SK-MEL-5 (cell line): ENCODE measurements around the gene ZNF558. TPM values are rescaled to one million over a fixed set of nuclear protein-coding genes. Genes with fewer than 3 reads are reported as not detected.

ENCODE experiments used
- DNase-seq: peaks from one replicate; pipeline ENCODE4 v3.0.0-alpha.2; 2016; ENCODE audit warnings: low read depth, low spot score
- in situ Hi-C: cut with HindIII; loops from 2 replicates; pipeline ENCODE4 v1.10.0; 2016; ENCODE audit warnings: low sequenced_read_pairs, high pct_unique_total_duplicates, low pct_unique_long_range_greater_than_20kb
- polyA plus RNA-seq, 2 experiments: library from polyadenylated mRNA; depleted of rRNA; stranded (reverse); fragments of >200 nt; gene quantifications; 2 replicates each; pipeline ENCODE4 v1.2.3, GENCODE V29; 2015
- total RNA-seq: library from RNA; depleted of rRNA; stranded (reverse); fragments of >200 nt; shearing (Covaris generic); gene quantifications from 2 replicates; pipeline ENCODE4 v1.2.3, GENCODE V29; 2014; rRNA removed

The ZNF558 gene
- 21.4 and 24.8 TPM in 2 replicates for total RNA-seq
- 8.6 and 17.0 TPM in 2 replicates for polyA plus RNA-seq (2015; cell fraction: cytosol; rRNA removed)
- 204 and 205 TPM in 2 replicates for polyA plus RNA-seq (2015; cell fraction: nucleus; rRNA removed)

DNA sequence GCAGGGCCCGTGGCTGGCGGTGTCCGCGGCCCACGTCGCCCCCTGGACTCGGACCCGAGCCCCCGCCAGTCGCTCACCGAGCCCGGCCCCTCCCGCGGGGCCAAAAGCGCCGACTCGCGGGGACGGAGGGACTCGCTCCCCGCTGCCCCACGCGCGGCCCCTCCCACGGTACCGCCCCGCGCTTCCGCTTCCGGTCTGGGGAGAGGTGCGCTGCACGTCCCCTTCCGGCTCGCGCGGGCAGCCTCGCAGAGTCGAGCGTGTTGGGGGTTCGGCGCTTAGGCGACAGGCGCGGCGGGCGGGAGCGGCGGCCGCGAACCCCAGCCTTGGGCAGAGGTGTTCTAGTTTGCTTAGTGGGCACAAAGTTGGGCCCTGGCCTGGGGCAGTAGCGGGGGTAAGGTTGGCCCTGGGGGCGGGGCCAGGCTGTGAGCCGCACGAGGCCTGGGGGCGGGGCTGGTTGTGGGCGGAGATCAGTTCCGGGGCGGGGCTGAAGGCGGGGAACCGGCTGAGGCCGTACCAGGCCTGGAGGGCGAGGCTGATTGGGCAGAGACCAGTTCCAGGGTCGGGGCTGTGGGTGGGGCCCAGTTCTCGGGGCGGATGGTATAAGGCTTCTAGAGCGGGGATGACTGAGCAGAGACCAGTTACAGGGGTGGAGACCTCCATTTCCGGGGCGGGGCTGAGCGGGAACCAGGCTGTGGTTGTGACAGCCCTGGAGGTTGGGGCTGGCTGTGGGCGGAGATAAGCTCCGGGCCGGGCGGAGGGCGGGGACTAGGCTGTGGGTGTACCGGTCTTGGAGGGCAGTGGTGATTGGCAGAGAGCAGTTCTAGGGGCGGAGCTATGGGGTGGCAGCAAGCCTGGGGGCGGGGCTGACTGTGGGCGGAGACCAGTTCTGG, at the start of gene ZNF558, which contains the start of gene MBD3L1:
TSS of gene ZNF558 (minus strand) at position 173 of the 890 bp plus-strand sequence. CDS start 9,645 bp downstream, outside the sequence.
TSS of gene MBD3L1 (plus strand) at position 246 of the 890 bp plus-strand sequence. CDS start 10,302 bp downstream, outside the sequence.
- in situ Hi-C loops: no loop called here
- DNase-seq: peak; percentile 93

DNA sequence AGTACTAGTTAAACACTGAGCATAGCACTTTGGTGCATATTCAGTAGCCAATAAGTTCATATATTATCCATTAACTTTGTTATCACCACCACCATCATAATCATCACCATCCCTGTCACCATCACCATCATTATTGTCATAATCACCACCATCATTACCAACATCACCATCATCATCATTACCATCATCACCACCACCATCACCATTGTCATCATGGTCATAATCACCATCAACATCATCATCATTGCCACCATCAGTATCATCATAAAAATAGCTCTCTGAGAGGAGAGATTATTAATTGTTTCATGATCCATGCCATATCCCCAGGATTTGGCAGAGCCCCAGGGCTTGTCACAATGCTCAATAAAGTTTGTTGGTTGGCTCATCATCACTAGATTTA, 49.4 kb upstream of the ZNF558 start:
- in situ Hi-C loops: no loop called here
- no peak for DNase-seq

DNA sequence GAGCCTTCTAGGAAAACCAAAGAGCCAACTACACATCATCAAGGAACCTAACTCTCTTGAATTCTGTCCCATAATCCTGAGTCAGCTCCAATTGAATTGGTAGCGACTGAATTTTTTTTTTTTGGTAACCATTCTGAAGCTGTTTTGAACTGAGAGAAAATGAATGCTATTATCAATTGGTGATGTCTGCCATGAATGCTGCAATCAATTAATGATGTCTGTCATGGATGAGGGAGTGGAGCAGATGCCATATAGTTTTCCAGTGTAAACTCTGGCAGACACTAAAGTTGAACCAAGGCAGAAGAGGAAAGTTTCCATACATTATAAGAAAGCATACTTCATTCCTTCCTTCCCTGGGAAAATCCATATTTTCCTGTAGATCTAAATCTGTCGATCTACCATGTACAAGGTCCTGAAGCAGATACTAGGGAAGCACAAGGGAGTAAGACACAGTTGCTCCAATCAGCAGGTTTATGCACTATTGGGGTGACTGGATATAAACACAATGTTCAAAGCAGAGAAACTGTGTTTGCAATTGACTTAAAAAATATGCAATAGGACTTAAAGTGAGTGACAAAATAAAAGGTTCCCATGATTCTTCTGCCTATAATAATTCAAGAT, 48.9 kb upstream of the ZNF558 start:
- DNase-seq: no peak
- in situ Hi-C loops: no loop called here

DNA sequence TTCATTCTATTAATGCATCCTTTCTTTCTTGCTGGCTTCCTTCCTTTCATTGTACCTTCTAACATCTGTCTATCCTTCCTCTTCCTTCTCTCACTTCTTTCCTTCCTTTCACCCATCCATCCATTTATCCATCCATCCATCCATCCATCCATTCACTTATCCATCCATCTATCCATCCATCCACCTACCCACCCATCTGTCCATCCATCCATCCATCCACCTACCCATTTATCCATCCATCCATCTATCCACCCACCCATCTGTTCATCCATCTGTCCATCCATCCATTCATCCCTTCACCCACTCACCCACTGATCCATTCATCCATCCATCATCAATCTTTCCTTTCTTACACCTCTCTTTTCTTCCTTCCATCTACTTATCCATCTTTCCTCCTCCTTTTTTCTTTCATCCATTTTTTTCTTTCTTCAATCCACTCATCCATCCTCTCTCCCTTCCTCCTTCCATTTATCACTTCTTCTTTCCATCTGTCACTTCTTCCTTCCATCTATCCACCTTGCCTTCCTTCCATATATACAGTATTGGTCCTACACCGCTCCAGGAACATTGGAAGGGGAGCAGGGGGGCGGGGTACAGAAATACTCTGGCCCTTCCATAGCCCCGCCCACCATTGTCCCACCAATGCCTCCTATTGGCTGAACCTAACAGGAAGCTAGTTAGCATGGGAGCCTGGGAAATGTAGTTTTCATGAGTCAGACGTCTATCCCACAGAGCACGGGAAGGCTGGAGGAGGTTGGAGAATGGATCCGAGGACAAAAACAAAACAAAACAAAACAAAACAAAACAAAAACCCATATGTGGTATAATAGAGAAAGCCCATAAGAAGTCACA, 46.0 kb upstream of the ZNF558 start:
- peak; percentile 23 for DNase-seq

DNA sequence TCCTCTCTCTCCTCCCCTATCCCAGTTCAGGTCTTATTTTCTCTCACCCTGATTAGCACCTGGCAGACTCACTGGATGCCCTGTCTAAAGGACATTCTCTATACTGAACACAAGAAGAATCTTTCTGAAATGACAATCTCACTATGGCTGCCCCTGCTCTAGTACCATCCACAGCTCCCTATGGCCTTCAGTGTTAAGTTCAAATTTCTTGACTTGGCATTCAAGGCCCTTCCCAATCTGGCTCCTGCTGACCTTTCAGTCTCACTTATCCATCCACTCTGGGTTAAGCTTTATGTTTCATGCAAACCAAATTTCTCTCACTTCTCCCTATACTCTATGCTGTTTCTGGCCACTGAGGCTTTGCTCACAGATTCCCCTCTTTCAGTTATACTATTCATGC, 34.2 kb upstream of the ZNF558 start:
- in situ Hi-C loops: no loop called here
- no peak for DNase-seq

More for the DNA sequence above, 46.0 kb upstream of the ZNF558 start:
- in situ Hi-C loops: no loop called here

DNA sequence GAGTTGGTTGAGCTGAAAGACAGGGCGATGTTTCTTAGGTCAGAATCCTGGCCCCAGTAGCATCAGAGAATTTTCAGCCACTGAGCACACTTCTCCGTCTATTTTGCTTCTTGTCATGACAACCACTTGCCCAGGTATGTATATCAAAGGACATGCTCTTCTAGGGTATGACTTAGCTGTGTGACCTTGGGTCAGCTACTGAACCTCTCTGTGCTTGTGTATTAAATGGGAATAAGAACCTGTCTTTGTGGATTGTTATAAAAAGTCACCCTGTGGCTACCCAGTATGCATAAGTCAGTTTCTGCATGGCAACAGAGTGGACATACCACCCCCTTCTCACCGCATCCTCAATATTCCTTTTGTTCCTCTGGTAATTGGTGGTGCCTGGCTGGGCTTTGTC, 26.2 kb upstream of the ZNF558 start:
- DNase-seq: no peak
- in situ Hi-C loops: no loop called here

DNA sequence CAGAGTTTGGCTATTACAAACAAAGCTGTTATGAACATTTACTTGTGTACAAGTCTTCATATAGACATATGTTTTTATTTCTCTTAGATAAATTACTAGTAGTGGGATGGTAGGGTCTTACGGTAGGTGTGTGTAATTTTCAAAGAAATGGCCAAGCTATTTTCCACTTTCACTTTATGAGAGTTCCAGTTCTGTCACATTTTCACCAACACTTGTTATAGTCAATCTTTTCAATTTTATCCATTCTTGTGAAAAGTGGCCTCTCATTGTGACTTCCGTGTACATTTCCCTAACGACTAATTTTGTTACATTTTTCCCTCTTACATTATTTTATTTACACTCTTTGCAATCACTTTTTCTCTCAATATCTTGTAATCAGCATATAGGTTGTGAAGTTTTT, 18.4 kb upstream of the ZNF558 start:
- in situ Hi-C loops: no loop called here
- no peak for DNase-seq

DNA sequence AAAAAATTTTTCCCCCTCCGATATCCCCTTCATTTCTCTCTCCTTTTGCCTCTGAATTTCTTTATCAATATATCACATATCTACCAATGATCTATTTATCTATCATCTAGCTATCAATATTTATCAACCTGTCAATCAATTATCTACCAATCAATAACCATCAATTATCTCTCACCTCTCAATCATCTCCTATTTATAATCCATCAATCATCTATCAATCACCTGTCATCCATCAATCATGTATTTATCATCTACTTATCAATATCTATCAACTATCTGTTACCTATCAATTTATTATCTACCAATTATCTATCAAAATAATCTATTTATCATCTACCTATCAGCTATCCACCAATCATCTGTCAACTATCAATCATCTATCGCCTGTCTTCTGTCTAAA, 17.1 kb upstream of the ZNF558 start:
- in situ Hi-C loops: no loop called here
- no peak for DNase-seq

DNA sequence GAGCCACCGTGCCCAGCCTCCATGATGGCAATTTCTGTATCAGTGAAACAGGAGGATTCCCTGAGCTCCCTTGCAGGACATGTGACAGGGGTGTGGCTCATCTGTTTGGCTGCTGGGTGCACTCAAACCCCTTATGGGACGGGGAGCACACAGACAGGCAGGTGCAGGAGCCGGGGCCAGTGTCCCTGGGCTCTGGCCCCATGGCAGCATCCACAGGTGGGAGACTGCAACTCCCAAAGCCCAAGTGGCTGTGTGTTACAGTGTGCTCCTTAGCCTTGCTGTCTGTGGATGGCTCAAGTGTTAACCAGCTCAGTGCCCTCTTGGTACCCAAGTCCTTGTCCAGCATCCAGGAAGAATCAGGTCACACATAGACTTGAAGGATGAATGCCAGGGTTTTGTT, 14.7 kb upstream of the ZNF558 start:
- in situ Hi-C loops: no loop called here
- no peak for DNase-seq

DNA sequence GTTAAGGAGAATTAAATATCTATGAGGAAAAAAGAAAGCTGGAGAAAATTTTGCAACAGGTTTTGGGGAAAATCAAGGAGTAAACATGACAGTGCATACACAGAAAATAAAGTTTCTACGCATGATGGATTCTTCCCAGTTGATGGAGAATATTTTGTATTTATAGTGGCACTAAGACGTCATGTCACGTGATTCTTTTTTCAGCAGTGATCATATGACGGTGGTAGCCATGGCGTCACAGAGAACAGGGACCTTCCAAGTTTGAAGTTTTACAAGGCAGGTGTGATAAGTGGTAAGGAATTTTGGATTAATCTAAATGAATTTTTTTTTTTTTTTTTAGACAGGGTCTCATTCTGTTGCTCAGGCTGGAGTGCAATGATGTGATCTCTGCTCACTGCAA, 8.6 kb upstream of the ZNF558 start:
- in situ Hi-C loops: no loop called here
- no peak for DNase-seq

DNA sequence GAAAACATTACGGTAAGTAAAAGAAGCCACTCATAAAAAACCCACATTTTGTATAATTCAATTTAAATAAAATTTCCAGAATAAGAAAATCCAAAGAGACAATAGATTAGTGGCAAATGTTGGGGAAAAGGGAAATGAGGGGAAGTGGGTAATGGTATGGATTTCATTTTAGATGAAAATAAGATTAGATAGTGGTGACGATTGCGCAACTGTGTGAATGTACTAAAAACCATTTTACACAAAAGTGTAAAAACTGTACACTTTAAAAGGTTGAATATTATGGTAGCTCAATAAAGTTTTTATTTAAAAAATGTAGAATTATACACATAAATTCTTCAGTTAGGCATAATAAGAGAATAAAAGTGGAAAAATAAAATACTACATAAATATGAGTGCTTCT, 3.8 kb upstream of the ZNF558 start:
- no peak for DNase-seq
- in situ Hi-C loops: no loop called here

DNA sequence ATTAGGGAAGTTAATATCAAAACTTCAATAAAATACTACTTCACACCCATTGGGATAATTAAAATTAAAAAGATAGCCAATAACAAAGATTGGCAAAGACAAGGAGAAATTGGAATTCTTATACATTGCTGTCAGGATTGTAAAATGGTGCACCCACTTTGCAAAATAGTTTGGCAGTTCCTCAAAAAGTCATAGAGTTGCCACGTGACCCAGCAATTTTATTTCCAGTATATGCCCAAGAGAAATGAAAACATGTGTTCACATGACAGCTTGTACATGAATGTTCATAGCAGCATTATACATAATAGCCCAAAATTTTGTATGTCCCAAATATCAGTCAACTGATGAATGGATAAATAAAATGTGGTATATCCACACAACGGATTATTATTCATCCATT, 3.3 kb upstream of the ZNF558 start:
- in situ Hi-C loops: no loop called here
- no peak for DNase-seq

DNA sequence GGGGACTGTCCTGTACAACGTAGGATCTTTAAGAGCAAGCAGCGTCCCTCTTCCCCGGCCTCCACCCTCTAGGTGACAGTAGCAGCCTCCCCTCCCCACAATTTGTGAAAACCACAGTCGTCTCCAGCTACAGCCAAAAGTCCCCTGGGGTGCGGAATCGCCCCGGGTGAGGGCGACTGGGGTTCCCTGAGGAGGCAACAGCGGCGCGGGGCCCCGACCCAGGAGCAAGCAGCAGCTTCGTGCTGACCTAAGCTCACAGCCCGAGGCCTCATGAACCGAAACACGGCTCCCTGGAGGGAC, 322 bp downstream of the ZNF558 start:
- DNase-seq: no peak
- in situ Hi-C loops: no loop called here

DNA sequence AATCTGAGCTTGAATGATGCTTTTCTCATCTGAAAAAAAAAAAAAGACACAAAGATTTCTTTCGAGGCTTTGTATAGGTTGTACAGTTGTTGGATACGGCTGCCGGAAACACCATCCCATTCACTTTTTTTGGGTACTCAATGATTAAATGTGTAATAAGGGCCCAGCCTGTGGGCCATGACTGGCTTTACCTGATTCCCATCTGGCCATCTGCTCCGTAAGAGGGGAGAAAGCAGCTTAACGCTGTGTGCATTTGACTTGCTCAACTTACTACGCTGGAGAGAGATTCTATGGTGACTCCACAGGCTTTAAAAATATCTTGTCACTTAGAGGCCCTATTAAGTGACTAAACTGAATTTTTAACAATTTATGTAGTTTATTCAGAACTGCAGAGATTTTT, 731 bp downstream of the ZNF558 start:
- DNase-seq: no peak
- in situ Hi-C loops: no loop called here

DNA sequence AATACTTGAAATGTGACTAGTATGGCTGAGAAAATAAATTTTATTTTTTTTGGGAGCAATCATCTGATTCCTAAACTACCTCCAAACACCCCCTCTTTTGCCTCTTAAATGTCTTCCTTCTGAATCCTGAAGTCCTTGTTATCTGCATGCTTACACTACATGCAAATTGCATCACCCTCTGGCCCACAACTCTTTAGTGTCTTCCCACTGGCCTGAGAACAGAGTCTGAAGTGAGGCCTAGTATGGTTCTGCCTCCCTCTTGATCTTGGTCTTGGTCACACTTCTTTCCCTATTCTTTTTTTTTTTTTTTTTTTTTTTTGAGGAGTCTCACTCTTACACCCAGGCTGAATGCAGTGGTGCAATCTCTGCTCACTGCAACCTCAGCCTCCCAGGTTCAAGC, 4.8 kb downstream of the ZNF558 start:
- in situ Hi-C loops: no loop called here
- no peak for DNase-seq

DNA sequence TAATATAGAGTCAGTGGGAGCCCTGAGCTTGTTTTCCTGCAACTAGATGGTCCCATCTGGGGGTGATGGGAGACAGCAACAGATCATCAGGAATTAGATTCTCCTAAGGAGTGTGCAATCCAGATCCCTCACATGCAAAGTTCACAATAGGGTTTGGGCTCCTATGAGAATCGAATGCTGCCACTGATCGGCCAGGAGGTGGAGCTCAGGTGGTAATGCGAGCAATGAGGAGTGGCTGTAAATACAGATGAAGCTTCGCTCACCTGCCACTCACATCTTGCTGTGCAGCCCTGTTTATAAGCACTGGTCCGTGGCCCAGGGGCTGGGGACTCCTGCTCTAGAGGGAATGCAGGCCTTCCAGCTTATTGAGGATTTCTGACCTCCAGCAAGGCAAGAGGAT, 5.7 kb downstream of the ZNF558 start:
- in situ Hi-C loops: no loop called here

DNA sequence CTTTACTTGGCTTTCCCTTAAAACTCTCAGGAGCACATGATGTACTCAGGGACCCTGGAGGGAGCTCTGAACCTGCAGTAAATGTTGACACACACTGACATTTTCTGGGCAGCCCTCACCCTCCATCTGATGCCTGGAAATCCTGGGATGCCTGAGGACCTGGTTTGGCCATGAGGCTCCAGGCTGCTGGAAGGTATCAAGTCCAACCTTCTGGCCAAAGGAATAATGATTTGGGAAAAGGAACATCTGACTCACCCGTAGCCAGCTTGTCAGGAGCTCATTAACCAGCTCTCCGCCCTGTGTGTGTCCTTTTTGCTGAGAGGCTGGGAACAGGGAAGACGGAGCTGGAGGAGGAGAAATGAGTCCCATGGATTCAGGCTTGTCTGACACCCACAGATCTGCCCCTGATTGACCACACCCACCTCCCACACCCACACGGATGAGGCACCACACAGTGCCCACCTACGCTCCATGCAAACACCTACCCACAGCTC, 10.3 kb downstream of the ZNF558 start:
- DNase-seq: no peak
- in situ Hi-C loops: no loop called here

More for the DNA sequence above, 5.7 kb downstream of the ZNF558 start:
- DNase-seq: no peak

DNA sequence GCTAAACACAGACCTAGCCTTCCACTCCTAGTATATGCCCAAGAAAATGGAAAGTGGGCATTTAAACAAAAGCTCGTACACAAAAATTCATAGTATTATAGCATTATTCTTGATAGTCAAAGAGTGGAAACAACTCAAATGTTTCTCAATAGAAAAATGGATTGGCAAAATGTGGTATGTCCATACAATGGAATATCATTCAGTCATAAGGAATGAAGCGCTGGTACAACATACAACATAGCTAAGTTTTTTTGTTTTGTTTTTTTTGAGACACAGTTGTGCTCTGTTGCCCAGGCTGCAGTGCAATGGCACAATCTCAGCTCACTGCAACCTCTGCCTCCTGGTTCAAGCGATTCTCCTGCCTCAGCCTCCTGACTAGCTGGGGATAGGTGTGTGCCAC, 11.9 kb downstream of the ZNF558 start:
- in situ Hi-C loops: no loop called here
- no peak for DNase-seq
